Right lobe of liver (tissue), 4 donors: ENCODE measurements around the gene CELF4.

Experiments
- POLR2A ChIP-seq: fragments of 450-650 bp; IDR thresholded peaks from one replicate; pipeline ENCODE4 v1.6.1; 2017; ENCODE audit warnings: antibody characterized with exemption, mild to moderate bottlenecking
- TF ChIP-seq, protein P1 (sequence below), 4 donors: fragments of 200-600 bp in 3 of 4; fragments of 450-650 bp in 1 of 4; IDR thresholded peaks; one replicate each; pipeline versions ENCODE4 v1.5.1 to v1.8.0; 2016 to 2022; ENCODE audit warnings: antibody characterized with exemption in 4 of 4, mild to moderate bottlenecking in 2 of 4
- donor health status: DM: no; HTN: no; CAD: no.
- donor health status: DM: no; HTN: no; CAD: no.
- donor health status: DM: no; HTN: yes; CAD: no.

DNA sequence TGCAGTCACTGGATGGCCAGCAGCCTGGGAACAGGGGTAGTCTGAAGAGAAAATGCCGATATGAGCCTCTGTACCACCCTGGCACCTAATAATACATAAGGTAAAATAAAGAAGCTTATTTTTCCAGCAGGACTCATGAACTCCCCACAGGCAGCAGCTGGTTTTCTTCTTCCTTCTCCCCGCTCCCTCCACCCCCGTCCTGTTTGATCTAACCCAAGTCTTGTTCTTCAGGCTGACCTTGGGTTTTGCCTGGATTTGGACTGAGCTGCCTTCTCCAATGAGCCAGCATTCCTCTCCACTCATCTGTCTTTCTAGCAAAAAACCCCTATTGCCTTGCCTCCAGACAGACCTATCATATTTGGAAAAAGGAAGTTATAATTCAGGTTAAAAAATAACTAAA is 111.8 kb downstream of the CELF4 start:
- TF ChIP-seq, protein P1, sequence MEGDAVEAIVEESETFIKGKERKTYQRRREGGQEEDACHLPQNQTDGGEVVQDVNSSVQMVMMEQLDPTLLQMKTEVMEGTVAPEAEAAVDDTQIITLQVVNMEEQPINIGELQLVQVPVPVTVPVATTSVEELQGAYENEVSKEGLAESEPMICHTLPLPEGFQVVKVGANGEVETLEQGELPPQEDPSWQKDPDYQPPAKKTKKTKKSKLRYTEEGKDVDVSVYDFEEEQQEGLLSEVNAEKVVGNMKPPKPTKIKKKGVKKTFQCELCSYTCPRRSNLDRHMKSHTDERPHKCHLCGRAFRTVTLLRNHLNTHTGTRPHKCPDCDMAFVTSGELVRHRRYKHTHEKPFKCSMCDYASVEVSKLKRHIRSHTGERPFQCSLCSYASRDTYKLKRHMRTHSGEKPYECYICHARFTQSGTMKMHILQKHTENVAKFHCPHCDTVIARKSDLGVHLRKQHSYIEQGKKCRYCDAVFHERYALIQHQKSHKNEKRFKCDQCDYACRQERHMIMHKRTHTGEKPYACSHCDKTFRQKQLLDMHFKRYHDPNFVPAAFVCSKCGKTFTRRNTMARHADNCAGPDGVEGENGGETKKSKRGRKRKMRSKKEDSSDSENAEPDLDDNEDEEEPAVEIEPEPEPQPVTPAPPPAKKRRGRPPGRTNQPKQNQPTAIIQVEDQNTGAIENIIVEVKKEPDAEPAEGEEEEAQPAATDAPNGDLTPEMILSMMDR (IDR thresholded peaks at IDR 0.05): no peak
- no peak for TF ChIP-seq POLR2A
